HepG2 (cell line): ENCODE data around the gene LIF. TPM values are rescaled to one million over a fixed set of nuclear protein-coding genes. Genes with fewer than 3 reads are reported as not detected.

Source experiments
- ATAC-seq: fragments of 200-7000 bp; cut with Tn5 transposase; 3 replicates; pipeline ENCODE4 v1.9.1; 2020; ENCODE audit warnings: mild to moderate bottlenecking, moderate library complexity
- BruUV-seq: library from RNA; stranded (reverse); fragments of 400-500 nt; replicated peaks from 2 replicates; lab custom pipeline; 2021; lab: Mats Ljungman, UMichigan
- CTCF ChIA-PET: fragments of 300-600 bp; formaldehyde crosslinking; extraction: SDS; loops from one replicate; lab custom pipeline; 2021; ENCODE audit warnings: low total read pairs, inconsistent platforms, low intra/inter-chr PET ratio; lab: Yijun Ruan, JAX
- POLR2A ChIA-PET: fragments of 350-600 bp; sonication (Branson Sonifier 250); formaldehyde crosslinking; loops from one replicate; lab custom pipeline; 2020; ENCODE audit warnings: antibody characterized with exemption, inconsistent platforms; lab: Yijun Ruan, JAX
- DNase-seq: peaks from one replicate; pipeline ENCODE4 v3.0.0-alpha.2; 2015; ENCODE audit warnings: low spot score
- FAIRE-seq: peaks from 3 replicates; lab custom pipeline; 2011; peaks lifted over from hg19 to GRCh38; lab: Jason Lieb, UNC
- H2AFZ ChIP-seq: one replicate; pipeline ENCODE4 v1.6.1; 2011; ENCODE audit warnings: low read length, inconsistent platforms
- H3K27ac ChIP-seq: fragments of 300-600 bp; 3 replicates; pipeline ENCODE4 v1.8.0; 2011; ENCODE audit warnings: mixed run types, mild to moderate bottlenecking, mixed read lengths, low read length, inconsistent platforms; ENCODE audit not compliant: insufficient read depth; ENCODE audit errors: extremely low read length
- H3K27me3 ChIP-seq, 2 experiments: fragments of 200-600 bp in 1 of 2; 2 replicates in 1 of 2; 3 replicates in 1 of 2; pipeline versions ENCODE4 v1.6.0 to v1.8.0; 2011; ENCODE audit warnings: low read length in 2 of 2, mild to moderate bottlenecking in 2 of 2, moderate library complexity in 2 of 2, inconsistent platforms in 1 of 2; ENCODE audit not compliant: insufficient read depth in 2 of 2, control insufficient read depth in 1 of 2
- H3K36me3 ChIP-seq, 2 experiments: fragments of 200-600 bp in 1 of 2; replicated peaks in 1 of 2; 2 replicates in 1 of 2; 3 replicates in 1 of 2; pipeline versions ENCODE4 v1.5.1 to v1.8.0; 2011; ENCODE audit warnings: low read length in 2 of 2, inconsistent platforms in 1 of 2; ENCODE audit not compliant: insufficient read depth in 2 of 2, control insufficient read depth in 1 of 2
- H3K4me1 ChIP-seq: 2 replicates; pipeline ENCODE4 v1.5.1; 2012; ENCODE audit warnings: low read length, inconsistent platforms; ENCODE audit not compliant: insufficient read depth
- H3K4me2 ChIP-seq: 2 replicates; pipeline ENCODE4 v1.6.0; 2011; ENCODE audit warnings: low read depth, low read length, inconsistent platforms
- H3K4me3 ChIP-seq, 3 experiments: fragments of 200-600 bp in 1 of 3; sonication (generic), shearing (Covaris generic) in 1 of 3; replicated peaks in 1 of 3; 2 replicates each; pipeline ENCODE4 v1.5.1; 2011 to 2016; ENCODE audit warnings: low read length in 3 of 3, inconsistent platforms in 2 of 3, low read depth in 2 of 3, mild to moderate bottlenecking in 2 of 3, control low read depth in 1 of 3, mixed read lengths in 1 of 3; ENCODE audit not compliant: insufficient read depth in 1 of 3
- H3K79me2 ChIP-seq: one replicate; pipeline ENCODE4 v1.6.1; 2011; ENCODE audit warnings: low read length, inconsistent platforms; ENCODE audit not compliant: insufficient read depth
- H3K9ac ChIP-seq: 2 replicates; pipeline ENCODE4 v1.6.0; 2011; ENCODE audit warnings: mild to moderate bottlenecking, low read depth, low read length, inconsistent platforms; ENCODE audit not compliant: insufficient read depth
- H3K9me3 ChIP-seq: 2 replicates; pipeline ENCODE4 v1.5.1; 2012; ENCODE audit warnings: mild to moderate bottlenecking, low read length
- H4K20me1 ChIP-seq: 2 replicates; pipeline ENCODE4 v1.6.0; 2011; ENCODE audit warnings: inconsistent platforms, mild to moderate bottlenecking, low read length, moderate library complexity; ENCODE audit not compliant: insufficient read depth
- GATAD2A ChIP-seq: IDR thresholded peaks from 2 replicates; pipeline ENCODE4 v1.6.1; 2016
- IRF2 ChIP-seq: IDR thresholded peaks from 2 replicates; pipeline ENCODE4 v1.6.1; 2018; ENCODE audit warnings: missing genetic modification reagents, missing compliant biosample characterization
- KAT8 ChIP-seq: IDR thresholded peaks from 2 replicates; pipeline ENCODE4 v1.6.1; 2016; ENCODE audit warnings: missing genetic modification reagents, missing compliant biosample characterization
- NR2C2 ChIP-seq: sonication (generic); formaldehyde crosslinking; IDR thresholded peaks from 2 replicates; pipeline ENCODE4 v1.4.0; 2020; ENCODE audit warnings: missing genetic modification reagents, mild to moderate bottlenecking, moderate library complexity, borderline replicate concordance
- POLR2A ChIP-seq, 2 experiments: IDR thresholded peaks; 2 replicates each; pipeline ENCODE4 v1.6.1; 2011; ENCODE audit warnings: low read depth in 2 of 2, low read length in 2 of 2, mild to moderate bottlenecking in 1 of 2, moderate library complexity in 1 of 2; ENCODE audit not compliant: insufficient read depth in 1 of 2
- POLR2AphosphoS5 ChIP-seq: IDR thresholded peaks from 2 replicates; pipeline ENCODE4 v1.6.1; 2012; ENCODE audit warnings: low read depth, low read length
- SAP130 ChIP-seq: IDR thresholded peaks from 2 replicates; pipeline ENCODE4 v1.6.1; 2016; ENCODE audit warnings: low read depth
- TOE1 ChIP-seq: sonication (generic); formaldehyde crosslinking; IDR thresholded peaks from 2 replicates; pipeline ENCODE4 v1.4.0; 2020; ENCODE audit warnings: mild to moderate bottlenecking, missing genetic modification reagents
- TOPORS ChIP-seq: sonication (generic); formaldehyde crosslinking; IDR thresholded peaks from 2 replicates; pipeline ENCODE4 v1.8.0; 2023; ENCODE audit warnings: mild to moderate bottlenecking, missing genetic modification reagents
- ZNF660 ChIP-seq: sonication (generic); formaldehyde crosslinking; IDR thresholded peaks from 2 replicates; pipeline ENCODE4 v1.5.1; 2020; ENCODE audit warnings: mild to moderate bottlenecking, low read depth, missing genetic modification reagents, borderline replicate concordance
- ZNF782 ChIP-seq: sonication (generic); formaldehyde crosslinking; IDR thresholded peaks from 2 replicates; pipeline ENCODE4 v1.4.0; 2020; ENCODE audit warnings: missing genetic modification reagents, mild to moderate bottlenecking, borderline replicate concordance
- WGBS: methylation state at CpG from one replicate; pipeline ENCODE4 v1.1.6; 2017; ENCODE audit warnings: low lambda C conversion rate; 5-methylcytosine and 5-hydroxymethylcytosine counted together
- in situ Hi-C: cut with HindIII; loops from 2 replicates; pipeline ENCODE4 v1.10.0; 2017; ENCODE audit warnings: low pct_unique_long_range_greater_than_20kb; ENCODE audit not compliant: extremely low pct_ligation_motif_present
- intact Hi-C: fragments of 100-400 bp; cut with micrococcal nuclease; formaldehyde crosslinking; loops from one replicate; pipeline ENCODE4 v1.10.0; 2022; ENCODE audit not compliant: unreplicated experiment
- polyA plus RNA-seq, 8 experiments: library from polyadenylated mRNA; depleted of rRNA in 3 of 8; stranded (reverse) in 7 of 8; unstranded in 1 of 8; fragments of >200 nt; fragmentation: Illumina TruSeq in 4 of 8; extraction: Trizol in 4 of 8; gene quantifications; 2 replicates each; pipeline versions ENCODE4 v1.2.1 to v1.2.3, GENCODE V29; 2011 to 2016; ENCODE audit warnings: low read depth in 4 of 8, missing spikeins in 1 of 8, mixed read lengths in 1 of 8; ENCODE audit not compliant: insufficient read depth in 1 of 8
- total RNA-seq, 5 experiments: library from RNA; depleted of rRNA; stranded (reverse); fragments of >200 nt; fragmentation: Illumina TruSeq; extraction: Trizol; gene quantifications; 2 replicates each; pipeline ENCODE4 v1.2.3, GENCODE V29; 2016; ENCODE audit warnings: low read depth in 1 of 5
- TF ChIP-seq, protein P1 (sequence below): sonication (generic); formaldehyde crosslinking; IDR thresholded peaks from 2 replicates; pipeline ENCODE4 v1.4.0; 2020; ENCODE audit warnings: missing genetic modification reagents
- TF ChIP-seq, protein P2 (sequence below): sonication (generic); formaldehyde crosslinking; IDR thresholded peaks from 2 replicates; pipeline ENCODE4 v1.4.0; 2020; ENCODE audit warnings: missing genetic modification reagents
- TF ChIP-seq, protein P3 (sequence below): sonication (generic); formaldehyde crosslinking; IDR thresholded peaks from 2 replicates; pipeline ENCODE4 v1.4.0; 2020; ENCODE audit warnings: missing genetic modification reagents

Gene LIF
- total and polyA plus RNA-seq, 2 of the 13 experiments (the other 11 are each of a cell fraction or from before 2014, with no cell fraction given): 3.6 to 8.5 TPM

DNA sequence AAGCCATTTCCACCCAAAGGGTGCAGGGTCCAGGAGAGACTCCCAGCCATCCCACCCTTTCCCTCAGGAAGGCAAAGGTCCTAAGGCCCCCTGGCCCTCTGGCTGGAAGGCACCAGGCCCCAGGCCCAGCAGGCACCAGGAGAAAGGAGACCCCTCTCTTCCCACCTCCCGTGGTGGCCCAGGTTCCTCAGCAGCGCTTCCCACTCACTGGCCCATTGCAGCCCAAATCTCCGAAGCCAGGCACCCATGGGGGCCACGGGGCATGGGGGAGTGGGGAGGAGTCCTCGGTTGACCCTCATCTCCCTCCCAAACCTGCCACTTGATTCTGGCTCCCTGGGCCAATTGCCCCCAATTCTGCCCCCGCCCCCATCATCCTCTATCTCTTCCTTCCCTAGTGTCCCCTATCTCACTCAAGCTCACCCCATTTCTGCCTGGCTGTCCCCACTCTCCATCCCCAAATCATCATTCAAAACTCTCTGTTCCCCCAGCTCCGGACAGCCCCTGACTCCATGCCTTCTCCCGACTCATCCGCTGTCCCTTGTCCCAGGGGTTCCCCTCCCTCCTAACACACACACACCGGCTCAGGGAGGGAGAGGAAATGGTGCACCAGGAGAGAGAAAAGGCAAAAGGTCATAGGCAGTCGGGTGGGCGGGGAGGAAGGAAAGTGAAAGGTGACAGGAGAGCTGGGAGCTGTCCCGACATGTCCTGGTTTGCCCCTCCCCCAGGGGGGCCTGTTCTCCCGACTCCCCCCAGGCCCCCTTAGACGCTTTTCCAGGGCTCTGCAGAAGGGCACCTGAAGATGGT is 1.2 kb downstream of the LIF start:
- DNase-seq: peak; percentile 35
- Histone ChIP-seq H3K9ac (peak overlapping the region; percentile 52; the same call in 1 of the 2 replicates), H3K27ac (peak overlapping the region; percentile 47), H3K4me3 (peak overlapping the region; percentile 40 to 67 (median 56); a peak in 4 of 6 replicates), H2AFZ (no peak overlapping the region), H3K36me3 (no peaks in the 10 kb centered on the region), H4K20me1 (no peaks in the 10 kb centered on the region), H3K9me3 (no peaks in the 10 kb centered on the region), H3K4me2 (peak overlapping the region; percentile 74), H3K79me2 (no peaks in the 10 kb centered on the region), H3K27me3 (no peaks in the 10 kb centered on the region), H3K4me1 (peaks cover 63% of the 10 kb centered on the region)
- in situ Hi-C loops (no loop called here), intact Hi-C loops (no loop called here)
- CTCF ChIA-PET: no interaction called here
- 65% methylated on average over 14 of the region's 15 CpGs for WGBS
- BruUV-seq: no TSS peak
- POLR2A ChIA-PET: interaction anchor here (1.0 to 1.4 kb wide), 4 partner anchors 35 to 142 kb away, joined by 3 to 4 read pairs (median 3); partner anchors contain the start of gene RNF215
- peak; percentile 39 for FAIRE-seq
- peak; percentile 25 for ATAC-seq
- TF ChIP-seq TOE1 (CRISPR knock-in tag): no peak
- 0 out of 2 replicates have a peak, but pooled peaks have one; percentile 23 for TF ChIP-seq KAT8 (CRISPR knock-in tag)
- TF ChIP-seq, protein P1, sequence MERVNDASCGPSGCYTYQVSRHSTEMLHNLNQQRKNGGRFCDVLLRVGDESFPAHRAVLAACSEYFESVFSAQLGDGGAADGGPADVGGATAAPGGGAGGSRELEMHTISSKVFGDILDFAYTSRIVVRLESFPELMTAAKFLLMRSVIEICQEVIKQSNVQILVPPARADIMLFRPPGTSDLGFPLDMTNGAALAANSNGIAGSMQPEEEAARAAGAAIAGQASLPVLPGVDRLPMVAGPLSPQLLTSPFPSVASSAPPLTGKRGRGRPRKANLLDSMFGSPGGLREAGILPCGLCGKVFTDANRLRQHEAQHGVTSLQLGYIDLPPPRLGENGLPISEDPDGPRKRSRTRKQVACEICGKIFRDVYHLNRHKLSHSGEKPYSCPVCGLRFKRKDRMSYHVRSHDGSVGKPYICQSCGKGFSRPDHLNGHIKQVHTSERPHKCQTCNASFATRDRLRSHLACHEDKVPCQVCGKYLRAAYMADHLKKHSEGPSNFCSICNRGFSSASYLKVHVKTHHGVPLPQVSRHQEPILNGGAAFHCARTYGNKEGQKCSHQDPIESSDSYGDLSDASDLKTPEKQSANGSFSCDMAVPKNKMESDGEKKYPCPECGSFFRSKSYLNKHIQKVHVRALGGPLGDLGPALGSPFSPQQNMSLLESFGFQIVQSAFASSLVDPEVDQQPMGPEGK (CRISPR knock-in tag): peak; percentile 84
- peak; percentile 80; the same call in 1 of the 2 replicates for TF ChIP-seq NR2C2 (CRISPR knock-in tag)
- TF ChIP-seq GATAD2A (CRISPR knock-in tag): peak; percentile 17; the same call in 1 of the 2 replicates
- 0 out of 2 replicates have a peak, but pooled peaks have one; percentile 9 for TF ChIP-seq IRF2 (CRISPR knock-in tag)
- 0 out of 4 replicates have a peak, but pooled peaks of 1 of the 2 experiments have one; percentile 39 for TF ChIP-seq POLR2A (IDR thresholded peaks at IDR 0.05; ENCODE audit: insufficient read depth in 1 of 2, low read depth in 2 of 2, low read length in 2 of 2)
- TF ChIP-seq POLR2AphosphoS5: 0 out of 2 replicates have a peak, but pooled peaks have one; percentile 23
- TF ChIP-seq, protein P2, sequence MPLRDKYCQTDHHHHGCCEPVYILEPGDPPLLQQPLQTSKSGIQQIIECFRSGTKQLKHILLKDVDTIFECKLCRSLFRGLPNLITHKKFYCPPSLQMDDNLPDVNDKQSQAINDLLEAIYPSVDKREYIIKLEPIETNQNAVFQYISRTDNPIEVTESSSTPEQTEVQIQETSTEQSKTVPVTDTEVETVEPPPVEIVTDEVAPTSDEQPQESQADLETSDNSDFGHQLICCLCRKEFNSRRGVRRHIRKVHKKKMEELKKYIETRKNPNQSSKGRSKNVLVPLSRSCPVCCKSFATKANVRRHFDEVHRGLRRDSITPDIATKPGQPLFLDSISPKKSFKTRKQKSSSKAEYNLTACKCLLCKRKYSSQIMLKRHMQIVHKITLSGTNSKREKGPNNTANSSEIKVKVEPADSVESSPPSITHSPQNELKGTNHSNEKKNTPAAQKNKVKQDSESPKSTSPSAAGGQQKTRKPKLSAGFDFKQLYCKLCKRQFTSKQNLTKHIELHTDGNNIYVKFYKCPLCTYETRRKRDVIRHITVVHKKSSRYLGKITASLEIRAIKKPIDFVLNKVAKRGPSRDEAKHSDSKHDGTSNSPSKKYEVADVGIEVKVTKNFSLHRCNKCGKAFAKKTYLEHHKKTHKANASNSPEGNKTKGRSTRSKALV (CRISPR knock-in tag): no peak
- TF ChIP-seq ZNF660 (CRISPR knock-in tag): no peak
- no peak for TF ChIP-seq ZNF782 (CRISPR knock-in tag)
- peak; percentile 57 for TF ChIP-seq SAP130 (CRISPR knock-in tag)
- TF ChIP-seq, protein P3, sequence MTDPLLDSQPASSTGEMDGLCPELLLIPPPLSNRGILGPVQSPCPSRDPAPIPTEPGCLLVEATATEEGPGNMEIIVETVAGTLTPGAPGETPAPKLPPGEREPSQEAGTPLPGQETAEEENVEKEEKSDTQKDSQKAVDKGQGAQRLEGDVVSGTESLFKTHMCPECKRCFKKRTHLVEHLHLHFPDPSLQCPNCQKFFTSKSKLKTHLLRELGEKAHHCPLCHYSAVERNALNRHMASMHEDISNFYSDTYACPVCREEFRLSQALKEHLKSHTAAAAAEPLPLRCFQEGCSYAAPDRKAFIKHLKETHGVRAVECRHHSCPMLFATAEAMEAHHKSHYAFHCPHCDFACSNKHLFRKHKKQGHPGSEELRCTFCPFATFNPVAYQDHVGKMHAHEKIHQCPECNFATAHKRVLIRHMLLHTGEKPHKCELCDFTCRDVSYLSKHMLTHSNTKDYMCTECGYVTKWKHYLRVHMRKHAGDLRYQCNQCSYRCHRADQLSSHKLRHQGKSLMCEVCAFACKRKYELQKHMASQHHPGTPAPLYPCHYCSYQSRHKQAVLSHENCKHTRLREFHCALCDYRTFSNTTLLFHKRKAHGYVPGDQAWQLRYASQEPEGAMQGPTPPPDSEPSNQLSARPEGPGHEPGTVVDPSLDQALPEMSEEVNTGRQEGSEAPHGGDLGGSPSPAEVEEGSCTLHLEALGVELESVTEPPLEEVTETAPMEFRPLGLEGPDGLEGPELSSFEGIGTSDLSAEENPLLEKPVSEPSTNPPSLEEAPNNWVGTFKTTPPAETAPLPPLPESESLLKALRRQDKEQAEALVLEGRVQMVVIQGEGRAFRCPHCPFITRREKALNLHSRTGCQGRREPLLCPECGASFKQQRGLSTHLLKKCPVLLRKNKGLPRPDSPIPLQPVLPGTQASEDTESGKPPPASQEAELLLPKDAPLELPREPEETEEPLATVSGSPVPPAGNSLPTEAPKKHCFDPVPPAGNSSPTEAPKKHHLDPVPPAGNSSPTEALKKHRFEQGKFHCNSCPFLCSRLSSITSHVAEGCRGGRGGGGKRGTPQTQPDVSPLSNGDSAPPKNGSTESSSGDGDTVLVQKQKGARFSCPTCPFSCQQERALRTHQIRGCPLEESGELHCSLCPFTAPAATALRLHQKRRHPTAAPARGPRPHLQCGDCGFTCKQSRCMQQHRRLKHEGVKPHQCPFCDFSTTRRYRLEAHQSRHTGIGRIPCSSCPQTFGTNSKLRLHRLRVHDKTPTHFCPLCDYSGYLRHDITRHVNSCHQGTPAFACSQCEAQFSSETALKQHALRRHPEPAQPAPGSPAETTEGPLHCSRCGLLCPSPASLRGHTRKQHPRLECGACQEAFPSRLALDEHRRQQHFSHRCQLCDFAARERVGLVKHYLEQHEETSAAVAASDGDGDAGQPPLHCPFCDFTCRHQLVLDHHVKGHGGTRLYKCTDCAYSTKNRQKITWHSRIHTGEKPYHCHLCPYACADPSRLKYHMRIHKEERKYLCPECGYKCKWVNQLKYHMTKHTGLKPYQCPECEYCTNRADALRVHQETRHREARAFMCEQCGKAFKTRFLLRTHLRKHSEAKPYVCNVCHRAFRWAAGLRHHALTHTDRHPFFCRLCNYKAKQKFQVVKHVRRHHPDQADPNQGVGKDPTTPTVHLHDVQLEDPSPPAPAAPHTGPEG (CRISPR knock-in tag): no peak
- TF ChIP-seq TOPORS (CRISPR knock-in tag): no peak
